ENCODE results near the gene PPIF. TPM values are rescaled to one million over a fixed set of nuclear protein-coding genes. Genes with fewer than 3 reads are reported as not detected.

PPIF gene
- total RNA-seq, 2 donors from 2014 or later = 30.6 to 69.1 TPM

- H3K4me3 ChIP-seq = no peak overlapping the region
- no peaks in the 10 kb centered on the region for H3K27me3 ChIP-seq (replicated peaks; ENCODE audit: insufficient read depth)
- intact Hi-C loops (cut with DNase I) = no loop called here
- no peak overlapping the region for H3K27ac ChIP-seq
- peaks cover 0 to 5% of the 10 kb centered on the region in 2 donors for H3K36me3 ChIP-seq
- H3K4me1 ChIP-seq (replicated peaks) = no peaks in the 10 kb centered on the region
- TF ChIP-seq POLR2AphosphoS5 (IDR thresholded peaks at IDR 0.05) = no peak
- TF ChIP-seq, protein P1, sequence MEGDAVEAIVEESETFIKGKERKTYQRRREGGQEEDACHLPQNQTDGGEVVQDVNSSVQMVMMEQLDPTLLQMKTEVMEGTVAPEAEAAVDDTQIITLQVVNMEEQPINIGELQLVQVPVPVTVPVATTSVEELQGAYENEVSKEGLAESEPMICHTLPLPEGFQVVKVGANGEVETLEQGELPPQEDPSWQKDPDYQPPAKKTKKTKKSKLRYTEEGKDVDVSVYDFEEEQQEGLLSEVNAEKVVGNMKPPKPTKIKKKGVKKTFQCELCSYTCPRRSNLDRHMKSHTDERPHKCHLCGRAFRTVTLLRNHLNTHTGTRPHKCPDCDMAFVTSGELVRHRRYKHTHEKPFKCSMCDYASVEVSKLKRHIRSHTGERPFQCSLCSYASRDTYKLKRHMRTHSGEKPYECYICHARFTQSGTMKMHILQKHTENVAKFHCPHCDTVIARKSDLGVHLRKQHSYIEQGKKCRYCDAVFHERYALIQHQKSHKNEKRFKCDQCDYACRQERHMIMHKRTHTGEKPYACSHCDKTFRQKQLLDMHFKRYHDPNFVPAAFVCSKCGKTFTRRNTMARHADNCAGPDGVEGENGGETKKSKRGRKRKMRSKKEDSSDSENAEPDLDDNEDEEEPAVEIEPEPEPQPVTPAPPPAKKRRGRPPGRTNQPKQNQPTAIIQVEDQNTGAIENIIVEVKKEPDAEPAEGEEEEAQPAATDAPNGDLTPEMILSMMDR (IDR thresholded peaks at IDR 0.05) = no peak
- 80% methylated on average over 8 of the region's 8 CpGs for WGBS
- no peak for DNase-seq (ENCODE audit: low spot score)
- H3K9me3 ChIP-seq = no peaks in the 10 kb centered on the region
Observed at GRCh38 chr10:79353000-79353406, 5.7 kb downstream of the PPIF start.

GRCh38 chr10:79353726-79354125 lies 6.5 kb downstream of the PPIF start:
- DNase-seq (ENCODE audit: low spot score) = no peak
- Histone ChIP-seq H3K4me3 (no peak overlapping the region), H3K27me3 (replicated peaks; ENCODE audit: insufficient read depth) (no peaks in the 10 kb centered on the region), H3K27ac (no peak overlapping the region), H3K9me3 (no peaks in the 10 kb centered on the region), H3K36me3 (peaks cover 0 to 5% of the 10 kb centered on the region in 2 donors), H3K4me1 (replicated peaks) (no peaks in the 10 kb centered on the region)
- no peak for TF ChIP-seq POLR2AphosphoS5 (IDR thresholded peaks at IDR 0.05)
- TF ChIP-seq POLR2A (IDR thresholded peaks at IDR 0.05) = no peak
- TF ChIP-seq, protein P1 (IDR thresholded peaks at IDR 0.05) = no peak
- 91% methylated on average over 11 of the region's 11 CpGs for WGBS
- intact Hi-C loops (cut with DNase I) = no loop called here

DNA sequence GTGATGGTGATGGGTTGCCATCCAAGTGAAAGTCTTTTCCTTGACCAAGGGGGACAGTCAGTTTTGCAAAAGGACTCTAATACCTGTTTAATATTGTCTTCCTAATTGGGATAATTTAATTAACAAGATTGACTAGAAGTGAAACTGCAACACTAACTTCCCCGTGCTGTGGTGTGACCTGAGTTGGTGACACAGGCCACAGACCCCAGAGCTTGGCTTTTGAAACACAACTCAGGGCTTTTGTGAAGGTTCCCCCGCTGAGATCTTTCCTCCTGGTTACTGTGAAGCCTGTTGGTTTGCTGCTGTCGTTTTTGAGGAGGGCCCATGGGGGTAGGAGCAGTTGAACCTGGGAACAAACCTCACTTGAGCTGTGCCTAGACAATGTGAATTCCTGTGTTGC lies 6.9 kb downstream of the PPIF start:
- intact Hi-C loops (cut with DNase I) = no loop called here
- no peaks in the 10 kb centered on the region for H3K27me3 ChIP-seq (replicated peaks; ENCODE audit: insufficient read depth)
- no peak overlapping the region for H3K4me3 ChIP-seq
- 50% methylated on average over 3 of the region's 3 CpGs for WGBS
- DNase-seq (ENCODE audit: low spot score) = no peak
- H3K4me1 ChIP-seq (replicated peaks) = no peaks in the 10 kb centered on the region
- TF ChIP-seq, protein P1 (IDR thresholded peaks at IDR 0.05) = no peak
- TF ChIP-seq POLR2A (IDR thresholded peaks at IDR 0.05) (no peak), POLR2AphosphoS5 (IDR thresholded peaks at IDR 0.05) (no peak)
- H3K9me3 ChIP-seq = no peaks in the 10 kb centered on the region
- no peak overlapping the region for H3K27ac ChIP-seq
- peaks cover 0 to 5% of the 10 kb centered on the region in 2 donors for H3K36me3 ChIP-seq

DNA sequence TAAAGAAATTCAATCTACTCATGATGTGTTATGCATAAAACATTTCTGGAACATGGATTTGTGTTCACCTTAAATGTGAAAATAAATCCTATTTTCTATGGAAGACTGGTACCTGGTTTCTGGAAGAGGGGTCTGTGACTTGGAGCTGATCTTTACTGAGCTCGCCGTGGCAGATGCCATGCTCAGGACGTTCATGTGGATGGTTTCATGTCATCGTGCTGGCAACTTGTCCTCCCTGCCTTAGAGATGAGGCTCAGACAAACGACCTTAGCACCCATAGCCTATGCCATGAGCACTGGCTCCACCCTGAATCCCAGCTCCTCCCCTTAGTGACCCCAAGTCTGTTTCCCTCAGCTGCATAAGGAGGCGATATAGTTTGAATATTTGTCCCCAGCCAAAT lies 7.3 kb downstream of the PPIF start:
- DNase-seq (ENCODE audit: low spot score) = no peak
- H3K36me3 ChIP-seq = peaks cover 0 to 5% of the 10 kb centered on the region in 2 donors
- TF ChIP-seq, protein P1 (IDR thresholded peaks at IDR 0.05) = no peak
- no peak for TF ChIP-seq POLR2AphosphoS5 (IDR thresholded peaks at IDR 0.05)
- TF ChIP-seq POLR2A (IDR thresholded peaks at IDR 0.05) = no peak
- H3K27me3 ChIP-seq (replicated peaks; ENCODE audit: insufficient read depth) = no peaks in the 10 kb centered on the region
- H3K4me3 ChIP-seq = no peak overlapping the region
- no peaks in the 10 kb centered on the region for H3K4me1 ChIP-seq (replicated peaks)
- H3K9me3 ChIP-seq = no peaks in the 10 kb centered on the region
- H3K27ac ChIP-seq = no peak overlapping the region
- intact Hi-C loops (cut with DNase I) = no loop called here
- 92% methylated on average over 6 of the region's 6 CpGs for WGBS

DNA sequence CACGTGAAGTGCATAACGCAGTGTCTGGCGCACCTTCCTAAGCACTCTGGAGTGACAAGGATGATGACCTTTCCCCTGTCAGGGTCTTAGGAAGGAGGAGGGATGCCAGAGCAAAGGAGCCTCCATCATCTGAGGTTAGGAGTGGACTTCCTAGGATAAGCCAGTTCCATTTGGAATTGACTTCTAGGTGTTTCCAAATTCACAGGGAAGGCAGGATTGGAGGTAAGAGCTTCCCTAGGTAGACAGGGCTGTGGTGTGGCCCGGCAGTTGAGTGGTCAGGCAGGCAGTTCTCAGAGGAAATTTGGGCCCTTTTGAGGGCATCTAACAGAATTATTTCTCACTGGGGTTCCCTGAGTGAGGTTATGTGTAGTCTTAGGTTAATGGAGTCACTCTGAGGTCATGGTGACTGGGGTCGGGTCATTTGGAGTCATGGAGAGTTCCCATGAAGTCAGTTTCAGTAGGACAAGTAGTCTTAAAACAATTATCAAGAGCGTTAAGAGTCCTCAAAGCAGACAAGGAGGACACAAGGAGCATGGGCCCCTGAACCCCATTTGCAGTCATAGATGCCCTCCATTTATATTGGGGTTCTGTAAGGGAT lies 8.2 kb downstream of the PPIF start:
- H3K9me3 ChIP-seq = no peaks in the 10 kb centered on the region
- H3K27ac ChIP-seq = no peak overlapping the region
- no peaks in the 10 kb centered on the region for H3K4me1 ChIP-seq (replicated peaks)
- 79% methylated on average over 6 of the region's 6 CpGs for WGBS
- intact Hi-C loops (cut with DNase I) = no loop called here
- no peak overlapping the region for H3K4me3 ChIP-seq
- TF ChIP-seq POLR2A (IDR thresholded peaks at IDR 0.05) = no peak
- TF ChIP-seq, protein P1 (IDR thresholded peaks at IDR 0.05) = no peak
- no peak for TF ChIP-seq POLR2AphosphoS5 (IDR thresholded peaks at IDR 0.05)
- no peaks in the 10 kb centered on the region for H3K27me3 ChIP-seq (replicated peaks; ENCODE audit: insufficient read depth)
- DNase-seq (ENCODE audit: low spot score) = no peak
- H3K36me3 ChIP-seq = peaks cover 0 to 5% of the 10 kb centered on the region in 2 donors
